Stimulated activated CD8-positive, alpha-beta memory T cell treated with anti-CD3 and anti-CD28 coated beads, Interleukin-4, amount 100 ng/mL, for 24 hours (primary cell): Measurements from ENCODE around the gene IFT20.
"Not testable (repeated sequence)": the region's sequence is repeated elsewhere in the genome, so short reads cannot be mapped to it uniquely, and the experiment has no call there.

ENCODE experiments used
- DNase-seq: peaks from one replicate; pipeline ENCODE4 v3.0.0-alpha.2; 2020; ENCODE audit warnings: low read depth

The IFT20 gene

DNA sequence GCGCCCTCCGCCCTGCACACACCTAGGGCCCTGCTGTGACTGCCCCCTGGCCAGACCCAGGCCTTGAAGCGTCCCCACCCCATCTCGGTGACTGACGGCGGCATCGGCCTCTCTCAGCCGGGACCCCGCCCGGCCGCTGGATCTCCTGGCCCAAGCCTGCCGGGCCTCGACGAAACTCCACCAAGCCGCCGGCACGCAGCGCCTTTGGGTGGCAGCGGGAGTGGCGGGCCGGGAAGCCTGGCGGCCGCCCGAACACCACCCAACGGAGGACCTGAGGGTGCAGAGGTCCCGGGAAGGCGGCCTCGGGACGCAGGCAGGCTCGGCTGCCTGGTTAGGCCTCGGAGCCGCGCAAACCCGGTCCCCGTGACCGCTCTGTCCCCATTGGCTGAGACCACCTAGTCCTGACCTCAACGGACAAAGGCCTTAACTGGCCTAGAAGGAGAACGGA lies 28.3 kb downstream of the IFT20 start:
- no peak for DNase-seq

DNA sequence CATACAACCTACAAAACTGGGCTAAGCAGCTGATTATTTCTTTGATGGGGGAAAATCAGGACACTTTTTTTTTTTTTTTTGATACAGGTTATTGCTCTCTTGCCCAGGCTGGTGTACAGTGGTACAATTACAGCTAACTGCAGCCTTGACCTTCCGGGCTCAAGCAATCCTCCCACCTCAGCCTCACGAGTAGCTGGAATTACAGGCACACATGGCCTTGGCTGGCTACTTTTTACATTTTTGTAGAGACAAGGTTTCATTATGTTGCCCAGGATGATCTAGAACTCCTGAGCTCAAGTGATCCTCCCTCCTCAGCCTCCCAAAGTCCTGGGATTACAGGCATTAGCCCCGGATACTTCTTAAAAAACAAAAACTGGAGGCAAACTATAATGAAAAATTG lies 36.8 kb downstream of the IFT20 start:
- DNase-seq = no peak

DNA sequence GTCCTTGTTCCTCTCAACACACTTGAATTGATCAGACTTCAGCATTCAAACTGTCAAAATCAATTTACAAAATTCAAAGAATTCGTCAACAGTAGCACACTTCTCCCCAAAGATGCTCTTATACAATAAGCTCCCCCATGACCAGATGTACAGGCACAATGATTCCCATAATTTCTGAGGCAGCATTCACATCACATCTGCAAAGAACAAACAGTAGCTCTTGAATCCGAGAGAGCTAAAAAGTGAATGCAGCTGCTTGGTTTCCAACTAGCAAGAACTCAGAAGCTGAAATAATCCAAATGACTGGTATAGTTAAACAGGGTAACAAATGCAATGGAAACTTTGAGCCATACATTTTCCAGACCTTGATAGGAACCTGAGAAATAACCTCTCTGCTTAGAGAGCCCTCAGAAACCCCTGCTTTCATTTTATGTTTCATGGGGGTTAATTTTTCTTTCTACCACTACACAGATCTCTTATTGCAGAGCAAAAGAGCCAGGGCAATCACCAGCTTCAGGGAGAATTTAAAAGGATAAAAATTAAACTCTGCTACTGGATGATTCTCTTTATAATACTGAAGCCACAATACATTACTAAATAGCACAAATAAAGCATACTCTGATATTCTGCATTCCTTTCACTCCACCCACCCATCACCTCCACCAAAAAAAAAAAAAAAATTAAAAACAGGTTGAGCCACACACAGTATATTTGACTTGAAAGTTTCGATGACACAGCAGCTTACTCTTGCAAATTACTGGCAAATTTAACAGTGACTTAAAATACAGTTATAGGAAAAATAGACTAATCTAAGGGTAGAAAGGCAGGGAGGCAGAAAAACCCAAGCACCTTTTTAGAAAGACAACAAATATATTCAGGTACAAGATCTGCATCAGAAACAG lies 39.3 kb downstream of the IFT20 start:
- DNase-seq = no peak

DNA sequence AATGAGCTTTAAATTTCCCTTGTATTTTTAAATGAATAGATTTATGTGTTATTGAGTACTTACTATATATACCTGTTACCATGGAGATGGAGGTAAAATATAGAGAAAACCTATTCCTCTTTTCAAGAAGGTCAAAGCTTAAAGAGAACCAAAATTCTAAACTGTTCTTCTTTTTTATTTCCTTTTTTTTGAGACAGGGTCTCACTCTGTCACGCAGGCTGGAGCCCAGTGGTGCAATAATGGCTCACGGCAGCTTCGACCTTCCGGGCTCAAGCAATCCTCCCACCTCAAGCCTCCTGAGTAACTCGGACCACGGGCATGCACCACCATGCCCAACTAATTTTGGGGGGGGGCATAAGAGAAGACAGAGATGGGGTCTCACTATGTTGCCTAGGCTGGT lies 41.3 kb downstream of the IFT20 start:
- no peak for DNase-seq

DNA sequence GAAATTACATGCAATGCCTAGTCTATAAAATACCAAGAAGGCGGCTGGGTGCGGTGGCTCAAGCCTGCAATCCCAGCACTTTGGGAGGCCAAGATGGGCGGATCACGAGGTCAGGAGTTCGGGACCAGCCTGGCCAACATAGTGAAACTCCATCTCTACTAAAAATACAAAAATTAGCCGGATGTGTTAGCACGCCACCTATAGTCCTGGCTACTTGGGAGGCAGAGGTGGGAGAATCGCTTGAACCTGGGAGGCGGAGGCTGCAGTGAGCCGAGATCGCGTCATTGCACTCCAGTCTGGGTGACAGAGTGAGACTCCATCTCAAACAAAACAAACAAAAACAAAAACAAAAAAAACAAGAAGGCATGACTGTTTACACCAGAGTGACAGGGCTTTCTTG lies 42.4 kb downstream of the IFT20 start:
- not testable (repeated sequence) for DNase-seq

DNA sequence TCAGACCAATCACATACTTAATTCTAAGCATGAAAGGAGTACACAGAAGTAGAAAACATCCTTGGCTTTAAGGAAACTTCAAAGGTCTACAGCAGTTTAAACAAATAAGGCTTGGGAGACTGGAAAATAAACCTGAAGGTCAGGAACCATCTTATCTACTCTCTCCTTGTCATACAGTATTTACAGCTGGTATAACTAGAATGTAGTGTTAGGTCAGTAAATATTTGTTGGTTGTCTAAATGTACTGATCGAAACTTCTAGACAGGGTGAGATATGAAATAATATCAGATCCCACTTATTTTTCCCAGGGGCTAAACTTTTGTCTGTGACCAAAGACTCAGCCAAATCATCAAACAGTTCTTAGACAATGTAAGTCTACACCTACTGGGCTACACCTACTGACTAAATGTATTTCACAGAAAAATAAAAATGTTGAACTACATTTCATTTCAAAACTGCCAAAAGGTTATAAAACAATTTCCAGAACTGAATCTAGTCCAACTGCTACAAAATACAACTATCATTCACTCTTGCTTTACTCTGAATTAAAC lies 43.4 kb downstream of the IFT20 start:
- no peak for DNase-seq

DNA sequence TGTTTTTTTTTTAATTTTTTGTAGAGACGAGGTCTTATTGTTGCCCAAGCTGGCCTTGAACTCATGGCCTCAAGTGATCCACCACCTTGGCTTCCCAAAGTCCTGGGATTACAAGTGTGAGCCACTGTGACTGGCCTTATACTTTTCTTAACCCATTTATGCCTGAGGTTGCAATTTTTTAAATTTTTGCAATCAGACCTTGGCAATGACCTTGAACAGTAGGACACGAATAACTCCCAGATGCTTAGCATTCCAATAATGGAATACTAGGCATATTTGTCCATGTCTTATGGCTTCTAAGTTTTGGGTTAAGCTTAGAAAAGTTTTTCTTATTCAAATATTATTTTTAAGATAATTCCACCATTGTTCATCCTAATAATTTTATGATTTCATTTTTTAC lies 44.6 kb downstream of the IFT20 start:
- DNase-seq = no peak

DNA sequence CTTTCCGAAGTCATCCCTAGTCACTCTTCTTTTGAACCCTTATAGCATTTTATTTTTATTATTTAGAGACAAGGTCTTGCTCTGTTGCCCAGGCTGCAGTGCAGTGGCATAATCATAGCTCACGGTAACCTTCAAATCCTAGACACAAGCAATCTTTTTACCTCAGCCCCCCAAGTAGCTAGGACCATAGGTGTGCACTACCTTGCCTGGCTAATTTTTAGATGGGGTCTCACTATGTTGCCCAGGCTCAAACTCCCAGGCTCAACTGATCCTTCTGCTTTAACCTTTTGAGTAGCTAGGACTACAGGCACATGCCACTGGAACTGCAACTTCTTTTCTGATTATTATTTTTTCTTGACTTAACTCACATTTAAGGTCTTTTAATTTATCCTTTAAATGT lies 49.3 kb downstream of the IFT20 start:
- DNase-seq = no peak

DNA sequence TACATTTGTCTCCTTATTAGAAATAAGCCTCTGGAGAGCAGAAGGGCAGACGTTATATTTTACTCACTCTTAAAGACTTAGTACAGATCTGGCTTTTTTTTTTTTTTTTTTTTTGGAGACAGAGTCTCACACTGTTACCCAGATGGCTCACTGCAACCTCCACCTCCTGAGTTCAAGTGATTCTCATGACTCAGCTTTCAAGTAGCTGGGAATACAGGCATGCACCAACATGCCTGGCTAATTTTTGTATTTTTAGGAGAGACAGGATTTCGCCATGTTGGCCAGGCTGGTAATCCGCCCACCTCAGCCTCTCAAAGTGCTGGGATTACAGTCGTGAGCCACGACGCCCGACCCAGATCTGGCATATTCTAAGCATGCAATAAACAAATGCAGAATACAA lies 52.7 kb downstream of the IFT20 start:
- no peak for DNase-seq

DNA sequence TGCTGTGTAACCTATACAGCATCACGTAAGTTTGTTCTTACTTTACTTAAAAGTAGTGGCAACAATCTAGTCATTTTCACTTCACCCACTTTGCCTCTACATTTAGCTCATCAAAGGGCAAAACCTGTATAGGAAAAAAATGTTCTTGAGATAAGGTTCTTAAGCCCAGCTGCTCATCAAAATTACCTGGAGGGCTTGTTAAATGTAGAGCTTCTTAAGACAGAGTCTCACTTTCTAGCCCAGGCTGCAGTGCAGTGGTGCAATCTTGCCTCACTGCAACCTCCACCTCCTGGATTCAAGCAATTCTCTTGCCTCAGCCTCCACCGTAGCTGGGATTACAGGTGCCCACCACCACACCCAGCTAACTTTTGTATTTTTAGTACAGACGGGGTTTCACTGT lies 54.4 kb downstream of the IFT20 start:
- DNase-seq = no peak

DNA sequence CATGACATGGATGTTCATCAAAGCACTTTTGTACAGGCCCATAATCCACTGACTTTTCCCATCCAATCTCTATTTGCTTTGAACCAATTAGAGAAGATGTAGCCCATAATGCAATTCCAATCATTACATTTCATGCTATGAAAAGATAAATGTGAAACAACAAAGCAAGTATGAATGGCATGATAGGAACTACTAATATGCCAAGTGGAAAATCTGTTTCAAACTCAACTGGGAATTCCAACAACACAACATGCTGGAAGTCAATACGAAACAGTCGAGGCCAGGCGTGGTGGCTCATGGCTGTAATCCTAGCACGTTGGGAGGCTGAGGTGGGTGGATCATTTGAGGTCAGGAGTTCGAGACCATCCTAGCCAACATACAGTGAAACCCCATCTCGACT lies 55.9 kb downstream of the IFT20 start:
- DNase-seq = no peak
